A549 (cell line): ENCODE data around the gene FAM136A.

Source experiments
- CHD4 ChIP-seq: fragments of 200-600 bp; sonication (generic); IDR thresholded peaks from 2 replicates; pipeline ENCODE4 v1.6.1; 2016; ENCODE audit warnings: antibody characterized with exemption, mild to moderate bottlenecking, borderline replicate concordance
- CTCF ChIP-seq: fragments of >200 bp; sonication (Bioruptor Twin); formaldehyde crosslinking; IDR thresholded peaks from 3 replicates; pipeline ENCODE4 v1.5.1; 2016
- EHMT2 ChIP-seq: fragments of 200-600 bp; sonication (generic); IDR thresholded peaks from 2 replicates; pipeline ENCODE4 v1.6.1; 2016; ENCODE audit warnings: antibody characterized with exemption, low read depth, mild to moderate bottlenecking, moderate library complexity
- GATA3 ChIP-seq: IDR thresholded peaks from 2 replicates; pipeline ENCODE4 v1.6.1; 2012; ENCODE audit warnings: borderline replicate concordance
- JUN ChIP-seq, 2 experiments: fragments of >200 bp; sonication (Bioruptor Twin); formaldehyde crosslinking; IDR thresholded peaks; 2 replicates in 1 of 2; 3 replicates in 1 of 2; pipeline ENCODE4 v1.6.1; 2016 to 2017
- MAZ ChIP-seq: fragments of 150-350 bp; IDR thresholded peaks from 2 replicates; pipeline ENCODE4 v1.6.1; 2014; ENCODE audit warnings: antibody characterized with exemption, low read depth, low read length, borderline replicate concordance
- POLR2A ChIP-seq: IDR thresholded peaks from 2 replicates; pipeline ENCODE4 v1.6.1; 2012; ENCODE audit warnings: mild to moderate bottlenecking, low read length
- POLR2AphosphoS2 ChIP-seq: conservative IDR thresholded peaks from 2 replicates; pipeline ENCODE4 v1.6.1; 2012; ENCODE audit warnings: low read length, improper control_type of control experiment, inconsistent platforms
- RCOR1 ChIP-seq: fragments of 150-350 bp; IDR thresholded peaks from 2 replicates; pipeline ENCODE4 v1.6.1; 2014; ENCODE audit warnings: antibody characterized with exemption, low read length, low read depth
- REST ChIP-seq: fragments of 200-600 bp; sonication (generic); IDR thresholded peaks from 2 replicates; pipeline ENCODE4 v1.6.1; 2016; ENCODE audit warnings: antibody characterized with exemption, mild to moderate bottlenecking, moderate library complexity
- RFX5 ChIP-seq: fragments of 450-650 bp; IDR thresholded peaks from 2 replicates; pipeline ENCODE4 v1.7.1; 2014; ENCODE audit warnings: antibody characterized with exemption, mild to moderate bottlenecking, moderate library complexity

- TF ChIP-seq REST, result no peak
- TF ChIP-seq POLR2A, result no peak
- no peak for TF ChIP-seq CTCF
- TF ChIP-seq POLR2AphosphoS2, result no peak
- TF ChIP-seq JUN (IDR thresholded peaks at IDR 0.05), result no peak
- TF ChIP-seq MAZ, result no peak
- no peak for TF ChIP-seq CHD4
- no peak for TF ChIP-seq EHMT2
- no peak for TF ChIP-seq GATA3
- TF ChIP-seq RFX5, result no peak
- no peak for TF ChIP-seq RCOR1
Observed at GRCh38 chr2:70250434-70250833, 51.4 kb downstream of the FAM136A start.
